ENCODE measurements around the gene THAP7.
"Not testable (repeated sequence)": the region's sequence is repeated elsewhere in the genome, so short reads cannot be mapped to it uniquely, and the experiment has no call there.

Gene THAP7

DNA sequence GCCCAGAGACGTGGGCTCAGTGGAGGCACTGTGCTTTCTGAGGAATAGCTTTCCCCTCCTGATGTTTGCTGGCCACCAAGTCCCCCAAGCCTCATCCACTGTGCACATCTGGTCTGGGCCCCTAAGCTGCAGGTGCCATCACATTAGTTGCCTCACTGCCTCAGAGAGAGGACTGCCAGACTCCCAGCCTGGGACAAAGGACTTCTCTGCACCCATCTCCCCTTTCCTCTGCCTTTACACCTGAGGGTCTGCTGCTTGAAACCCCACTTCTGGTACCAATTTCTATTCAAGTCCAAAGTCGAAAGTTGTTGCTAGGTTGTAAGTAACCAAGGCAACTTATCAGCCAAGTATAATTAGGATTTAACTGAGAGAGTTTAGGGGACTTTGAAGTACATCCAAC lies 23.5 kb downstream of the THAP7 start:
- no peak for DNase-seq (ENCODE audit: low read depth)

GRCh38 chr22:20977516-20978170 lies 24.3 kb downstream of the THAP7 start:
- no peak for DNase-seq (ENCODE audit: low read depth)

- no peak for DNase-seq (ENCODE audit: low read depth)
Measured at GRCh38 chr22:20977019-20977418, 24.9 kb downstream of the THAP7 start.

- DNase-seq (ENCODE audit: low read depth), result no peak
Measured at GRCh38 chr22:20976291-20976877, 25.5 kb downstream of the THAP7 start.

- DNase-seq (ENCODE audit: low read depth), result no peak
Measured at GRCh38 chr22:20975541-20976290, 26.2 kb downstream of the THAP7 start.

GRCh38 chr22:20974336-20974955 lies 27.5 kb downstream of the THAP7 start:
- DNase-seq (ENCODE audit: low read depth), result no peak

- no peak for DNase-seq (ENCODE audit: low read depth)
Measured at GRCh38 chr22:20973634-20974286, 28.2 kb downstream of the THAP7 start.

DNA sequence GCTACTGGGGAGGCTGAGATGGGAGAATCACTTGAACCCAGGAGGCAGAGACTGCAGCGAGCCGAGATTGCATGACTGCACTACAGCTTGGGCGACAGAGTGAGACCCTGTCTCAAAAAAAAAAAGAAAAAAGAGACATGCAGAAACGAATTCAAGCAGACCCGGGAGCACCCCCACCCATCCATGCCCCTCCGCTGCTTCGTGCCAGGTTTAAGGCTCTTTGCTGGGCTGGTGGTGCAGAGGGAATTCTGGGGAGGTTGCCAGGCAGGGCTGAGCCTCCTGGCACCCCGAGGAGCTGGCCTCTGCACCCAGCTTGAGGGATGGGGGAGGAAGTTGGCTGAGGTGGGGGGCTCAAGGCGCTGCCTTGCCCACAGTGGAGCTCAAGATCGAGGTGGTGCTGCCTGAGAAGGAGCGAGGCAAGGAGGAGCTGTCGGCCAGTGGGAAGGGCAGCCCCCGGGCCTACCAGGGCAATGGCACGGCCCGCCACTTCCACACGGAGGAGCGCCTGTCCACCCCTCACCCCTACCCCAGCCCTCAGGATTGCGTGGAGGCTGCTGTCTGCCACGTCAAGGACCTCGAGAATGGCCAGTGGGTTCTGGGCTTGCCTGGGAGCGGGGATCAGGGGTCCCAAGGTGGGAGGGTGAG lies 28.9 kb downstream of the THAP7 start:
- DNase-seq (ENCODE audit: low read depth), result no peak

DNA sequence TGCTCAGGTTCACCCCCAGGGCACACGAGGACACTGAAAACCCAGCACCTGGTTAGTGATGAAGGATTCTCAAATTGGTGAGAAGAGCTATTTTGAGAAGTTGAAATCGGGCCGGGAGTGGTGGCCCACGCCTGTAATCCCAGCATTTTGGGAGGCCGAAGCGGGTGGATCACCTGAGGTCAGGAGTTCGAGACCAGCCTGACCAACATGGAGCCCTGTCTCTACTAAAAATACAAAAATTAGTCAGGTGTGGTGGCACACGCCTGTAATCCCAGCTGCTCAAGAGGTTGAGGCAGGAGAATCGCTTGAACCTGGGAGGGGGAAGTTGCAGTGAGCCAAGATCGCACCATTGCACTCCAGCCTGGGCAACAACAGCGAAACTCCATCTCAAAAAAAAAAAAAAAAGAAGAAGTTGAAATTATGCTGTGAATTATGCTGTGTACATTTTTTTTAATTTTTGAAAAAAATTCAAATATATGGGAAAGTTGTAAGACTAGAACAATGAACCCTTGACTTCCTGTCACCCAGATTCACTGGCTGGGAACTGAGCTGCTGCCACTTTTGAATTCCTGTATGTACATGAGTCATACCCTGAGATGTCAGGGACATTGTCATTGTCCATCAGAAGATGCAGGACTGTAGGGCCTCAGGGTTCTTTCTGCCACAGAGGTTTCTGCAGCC lies 29.8 kb downstream of the THAP7 start:
- DNase-seq (ENCODE audit: low read depth), result not testable (repeated sequence)

DNA sequence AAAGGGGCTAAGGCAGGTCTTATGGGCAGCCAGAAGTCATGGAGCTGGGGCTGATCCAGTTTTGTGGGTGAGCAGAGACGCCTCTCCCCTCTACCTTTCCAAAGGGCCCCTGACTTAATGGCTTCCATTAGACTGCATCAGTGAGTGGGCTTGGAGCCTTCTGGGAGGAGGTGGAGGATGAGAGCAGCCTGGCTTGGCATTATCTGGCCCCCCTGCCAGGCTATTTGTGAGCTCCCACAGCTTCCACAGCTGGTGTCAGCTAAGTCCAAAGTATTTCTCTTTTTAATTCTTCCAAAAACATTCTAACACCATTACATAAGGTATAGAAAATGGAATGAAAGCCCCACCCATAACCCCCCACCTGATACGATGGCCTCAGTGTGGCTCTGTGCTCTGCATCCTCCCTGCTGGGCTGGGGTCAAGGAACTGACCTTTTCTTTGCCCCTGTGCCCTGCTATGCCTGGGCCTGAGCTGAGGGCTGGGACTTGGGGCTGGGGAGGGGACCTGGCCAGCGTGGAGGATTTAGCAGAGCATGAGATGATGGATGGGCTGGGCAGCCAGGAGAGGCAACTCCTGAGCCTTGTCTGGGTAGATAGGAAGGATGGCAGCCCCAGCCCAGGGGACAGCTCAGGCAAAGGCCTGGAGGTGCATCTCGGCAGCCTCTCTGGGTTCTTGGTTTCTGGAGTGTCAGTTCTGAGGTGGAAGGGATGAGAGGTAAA lies 30.8 kb downstream of the THAP7 start:
- DNase-seq (ENCODE audit: low read depth), result no peak

GRCh38 chr22:20968281-20968977 lies 33.5 kb downstream of the THAP7 start:
- no peak for DNase-seq (ENCODE audit: low read depth)

DNA sequence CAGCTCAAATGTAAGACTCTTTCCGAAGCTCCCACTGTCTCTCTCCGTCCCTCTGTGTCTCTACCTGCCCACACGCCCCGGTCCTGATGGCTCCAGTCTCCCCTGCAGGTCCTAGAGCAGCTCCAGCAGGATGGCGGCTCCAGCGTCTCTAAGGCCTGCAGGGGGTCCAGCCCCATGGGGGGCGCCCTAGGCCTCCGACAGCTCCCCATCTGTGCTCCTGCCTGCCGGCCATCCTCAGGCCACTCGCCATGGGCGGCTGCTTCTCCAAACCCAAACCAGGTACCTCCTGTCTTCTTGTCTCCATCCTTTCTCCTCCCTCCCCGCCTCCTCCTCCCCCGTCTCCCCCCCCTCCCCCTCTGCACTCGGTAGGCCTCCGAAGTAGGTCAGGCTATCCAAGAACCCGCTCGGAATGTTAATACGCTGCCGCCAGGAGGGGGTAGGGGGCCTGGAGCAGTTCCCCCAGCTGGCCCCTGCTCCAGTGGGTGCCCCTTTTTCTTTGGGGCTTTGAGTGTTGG lies 34.2 kb downstream of the THAP7 start:
- DNase-seq (ENCODE audit: low read depth), result no peak

GRCh38 chr22:20966883-20967696 lies 34.8 kb downstream of the THAP7 start, which contains the start of gene AIFM3:
Gene AIFM3 (plus strand): TSS chr22:20967255. CDS start chr22:20967945, 690 bp downstream.
- DNase-seq (ENCODE audit: low read depth), result no peak

- no peak for DNase-seq (ENCODE audit: low read depth)
Measured at GRCh38 chr22:20965888-20966855, 35.7 kb downstream of the THAP7 start.

DNA sequence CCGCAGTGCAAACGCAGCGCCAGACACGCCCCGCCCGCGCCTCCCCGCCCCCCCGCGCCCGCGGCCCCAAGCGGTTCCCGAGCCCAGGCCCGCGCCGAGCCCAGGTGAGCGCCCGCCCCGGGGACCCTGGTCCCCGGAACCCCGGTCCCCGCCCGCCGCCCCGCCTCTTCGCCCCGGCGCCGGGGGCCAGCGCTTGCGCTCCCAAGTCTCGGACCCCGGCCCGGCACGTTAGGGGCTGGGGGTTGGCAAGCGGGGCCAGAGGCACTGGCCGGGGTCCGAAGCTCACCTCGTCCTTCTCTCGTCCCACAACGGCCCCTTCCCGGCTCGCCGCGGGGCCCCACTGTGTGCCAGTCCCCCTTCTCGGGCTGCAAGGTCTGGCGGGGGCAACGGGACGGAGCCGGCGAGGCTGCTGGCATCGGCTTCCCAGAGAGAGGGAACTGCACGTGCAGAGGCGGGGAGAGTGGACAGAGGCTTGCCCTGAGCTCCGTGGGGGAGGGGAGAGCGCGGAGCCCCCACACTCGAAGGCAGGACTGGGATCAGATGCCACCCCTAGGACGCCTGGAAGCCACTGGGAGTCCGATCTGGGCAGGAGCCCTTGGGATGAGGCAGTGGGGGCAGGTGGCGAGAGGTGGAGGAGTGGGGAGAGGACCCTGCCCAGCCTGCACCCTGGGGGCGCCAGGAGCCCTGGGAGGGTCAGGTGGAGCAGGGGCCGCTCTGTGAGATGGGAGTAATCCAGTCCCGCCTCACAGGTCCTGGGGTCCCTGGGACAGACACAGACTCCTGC lies 36.6 kb downstream of the THAP7 start:
- DNase-seq (ENCODE audit: low read depth), result no peak

- DNase-seq (ENCODE audit: low read depth), result no peak
Measured at GRCh38 chr22:20964799-20965103, 37.2 kb downstream of the THAP7 start.

All from activated T-cell treated with anti-CD3 and anti-CD28 coated beads for 1 hour (primary cell).